Measurements from ENCODE around the gene SPEM1.

DNA sequence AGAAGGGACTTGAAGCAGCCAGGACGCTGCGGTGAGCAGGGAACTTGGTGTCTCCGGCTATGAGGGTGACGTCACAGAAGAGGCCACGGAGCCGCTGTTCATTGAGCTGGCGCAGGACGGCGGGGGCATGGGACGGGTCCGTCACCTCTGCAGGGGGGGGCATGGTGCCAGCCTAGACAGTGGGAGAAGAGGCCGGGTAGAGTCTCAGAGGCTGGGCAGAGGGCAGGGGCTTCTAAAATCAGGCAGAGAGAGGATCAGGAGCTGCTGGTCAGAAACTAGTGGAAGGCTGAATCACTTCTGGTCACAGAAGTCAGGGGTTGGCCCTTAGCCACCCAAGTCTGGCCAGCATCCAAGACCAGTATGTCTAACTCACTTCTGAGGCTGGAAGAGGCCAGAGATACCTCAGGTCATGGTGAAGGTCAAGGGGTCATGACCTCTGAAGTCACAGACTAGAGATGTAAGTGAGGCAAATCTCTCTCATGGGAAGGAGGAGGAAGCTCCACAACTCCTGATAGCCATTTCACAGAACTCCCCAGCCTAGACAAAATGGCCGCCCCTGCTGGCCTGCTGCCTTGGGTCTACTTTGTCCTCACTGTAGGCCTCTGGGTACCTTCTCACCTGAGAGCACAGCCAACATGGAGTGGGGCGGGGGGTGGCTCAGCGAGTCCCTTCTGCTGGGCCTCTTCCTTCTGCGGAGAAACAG, 46.7 kb downstream of the SPEM1 start:
- TF ChIP-seq, protein P1, sequence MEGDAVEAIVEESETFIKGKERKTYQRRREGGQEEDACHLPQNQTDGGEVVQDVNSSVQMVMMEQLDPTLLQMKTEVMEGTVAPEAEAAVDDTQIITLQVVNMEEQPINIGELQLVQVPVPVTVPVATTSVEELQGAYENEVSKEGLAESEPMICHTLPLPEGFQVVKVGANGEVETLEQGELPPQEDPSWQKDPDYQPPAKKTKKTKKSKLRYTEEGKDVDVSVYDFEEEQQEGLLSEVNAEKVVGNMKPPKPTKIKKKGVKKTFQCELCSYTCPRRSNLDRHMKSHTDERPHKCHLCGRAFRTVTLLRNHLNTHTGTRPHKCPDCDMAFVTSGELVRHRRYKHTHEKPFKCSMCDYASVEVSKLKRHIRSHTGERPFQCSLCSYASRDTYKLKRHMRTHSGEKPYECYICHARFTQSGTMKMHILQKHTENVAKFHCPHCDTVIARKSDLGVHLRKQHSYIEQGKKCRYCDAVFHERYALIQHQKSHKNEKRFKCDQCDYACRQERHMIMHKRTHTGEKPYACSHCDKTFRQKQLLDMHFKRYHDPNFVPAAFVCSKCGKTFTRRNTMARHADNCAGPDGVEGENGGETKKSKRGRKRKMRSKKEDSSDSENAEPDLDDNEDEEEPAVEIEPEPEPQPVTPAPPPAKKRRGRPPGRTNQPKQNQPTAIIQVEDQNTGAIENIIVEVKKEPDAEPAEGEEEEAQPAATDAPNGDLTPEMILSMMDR (IDR thresholded peaks at IDR 0.05), result no peak
- TF ChIP-seq POLR2A (IDR thresholded peaks at IDR 0.05), result no peak
